NCI-H2196 (cell line): Measurements from ENCODE around the gene FAM162B.
"Not testable (repeated sequence)": the region's sequence is repeated elsewhere in the genome, so short reads cannot be mapped to it uniquely, and the experiment has no call there.

Experiments used
- DNase-seq: peaks from one replicate; lab custom pipeline; 2025; ENCODE audit not compliant: unreplicated experiment; lab: John Stamatoyannopoulos, UW

The FAM162B gene

GRCh38 chr6:116730513-116730912, 35.0 kb downstream of the FAM162B start:
- DNase-seq = no peak

- DNase-seq = no peak
Observed at GRCh38 chr6:116726947-116727346, 38.6 kb downstream of the FAM162B start.

GRCh38 chr6:116714761-116715160, 50.8 kb downstream of the FAM162B start:
- DNase-seq = no peak

GRCh38 chr6:116714296-116714695, 51.2 kb downstream of the FAM162B start:
- DNase-seq = no peak

GRCh38 chr6:116705917-116706316, 59.6 kb downstream of the FAM162B start:
- DNase-seq = no peak

- not testable (repeated sequence) for DNase-seq
Observed at GRCh38 chr6:116703888-116704287, 61.6 kb downstream of the FAM162B start.
